Measurements from ENCODE around the gene LAMC1.

Gene LAMC1

DNA sequence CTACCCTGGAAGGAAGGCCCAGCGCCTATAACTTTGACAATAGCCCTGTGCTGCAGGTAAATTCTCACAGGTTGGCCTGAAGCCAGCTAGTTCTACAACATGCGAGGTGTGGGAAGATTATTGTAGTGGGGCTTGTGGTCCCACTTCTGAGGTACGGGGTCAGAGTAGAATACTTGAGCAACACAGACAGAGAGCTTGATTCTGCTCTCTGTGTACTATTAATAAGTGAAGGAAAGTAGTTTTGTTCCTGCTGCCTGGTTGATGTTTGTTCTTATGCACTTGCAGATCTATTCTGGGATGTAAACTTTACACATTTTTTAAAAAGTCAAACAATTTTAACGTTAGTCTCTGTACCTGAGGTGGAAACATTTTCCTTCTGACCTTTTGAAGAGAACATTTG is 80.4 kb downstream of the LAMC1 start:
- DNase-seq (ENCODE audit: low read depth in 4 of 4, low spot score in 1 of 4) = no peak

GRCh38 chr1:183105449-183105848 is 82.2 kb downstream of the LAMC1 start:
- DNase-seq (ENCODE audit: low read depth in 4 of 4, low spot score in 1 of 4) = no peak

DNA sequence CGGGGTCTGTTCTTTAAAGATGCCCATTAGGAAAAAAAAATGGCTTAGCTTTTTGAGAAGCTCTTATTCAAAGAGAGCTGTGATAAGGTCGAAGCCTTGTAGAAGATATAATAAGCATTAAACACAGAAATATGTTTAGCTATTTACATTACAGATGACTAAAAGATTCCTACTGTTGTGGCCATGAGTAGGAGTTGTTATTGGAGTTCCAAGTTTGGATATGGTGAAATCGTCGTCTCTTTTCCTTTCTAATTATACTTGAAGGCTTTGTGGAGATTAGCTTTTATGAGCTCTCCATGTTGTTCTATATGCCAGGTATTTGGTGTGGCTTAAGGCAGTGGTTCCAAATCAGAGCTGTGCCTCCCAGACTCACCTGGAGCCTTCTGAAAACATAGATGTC is 82.9 kb downstream of the LAMC1 start:
- DNase-seq (ENCODE audit: low read depth in 4 of 4, low spot score in 1 of 4) = no peak

DNA sequence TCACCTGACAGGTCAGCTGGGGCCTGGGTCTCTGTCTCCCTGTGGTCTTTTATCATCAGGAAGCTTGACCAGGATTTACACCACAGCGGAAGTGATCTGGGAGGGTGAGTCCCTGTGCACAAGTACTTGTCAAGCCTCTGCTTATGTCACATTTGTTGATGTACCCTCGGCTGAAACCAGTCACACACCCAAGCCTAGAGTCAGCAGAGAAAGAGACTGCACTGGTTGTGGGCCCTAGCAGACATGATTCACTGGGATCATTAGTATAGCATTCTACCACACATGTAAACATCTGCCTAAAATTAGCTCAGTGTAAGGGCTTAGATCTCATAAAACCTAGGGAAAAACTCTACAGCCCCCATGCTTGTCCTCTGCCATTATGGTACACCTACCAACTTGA is 83.5 kb downstream of the LAMC1 start:
- DNase-seq (ENCODE audit: low read depth in 4 of 4, low spot score in 1 of 4) = no peak

GRCh38 chr1:183110326-183110880 is 87.2 kb downstream of the LAMC1 start:
- DNase-seq (ENCODE audit: low read depth in 4 of 4, low spot score in 1 of 4) = no peak

DNA sequence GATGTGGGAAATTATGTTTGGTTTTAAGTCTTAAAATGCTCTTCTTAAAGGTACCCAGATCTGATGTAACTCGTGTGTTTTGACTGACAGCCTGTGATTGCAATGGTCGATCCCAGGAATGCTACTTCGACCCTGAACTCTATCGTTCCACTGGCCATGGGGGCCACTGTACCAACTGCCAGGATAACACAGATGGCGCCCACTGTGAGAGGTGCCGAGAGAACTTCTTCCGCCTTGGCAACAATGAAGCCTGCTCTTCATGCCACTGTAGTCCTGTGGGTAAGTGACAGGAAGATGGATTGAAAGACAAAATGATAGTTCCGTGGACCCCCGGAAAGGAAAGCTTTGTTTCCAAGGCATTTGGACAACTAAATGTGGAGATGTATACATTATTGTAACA is 91.2 kb downstream of the LAMC1 start:
- DNase-seq (ENCODE audit: low read depth in 4 of 4, low spot score in 1 of 4) = no peak

DNA sequence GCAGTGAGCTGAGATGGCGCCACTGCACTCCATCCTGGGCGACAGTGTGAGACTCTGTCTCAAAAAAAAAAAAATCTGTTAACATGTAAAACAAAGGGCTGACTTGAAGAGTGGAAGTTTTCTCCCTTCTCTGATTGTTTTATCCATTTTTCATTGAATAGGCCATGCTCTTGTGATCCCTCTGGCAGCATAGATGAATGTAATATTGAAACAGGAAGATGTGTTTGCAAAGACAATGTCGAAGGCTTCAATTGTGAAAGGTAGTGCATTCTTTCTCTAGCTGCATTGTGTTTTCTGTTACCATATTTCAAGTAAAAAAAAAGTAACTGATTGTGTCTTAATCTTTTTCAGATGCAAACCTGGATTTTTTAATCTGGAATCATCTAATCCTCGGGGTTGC is 93.2 kb downstream of the LAMC1 start:
- no peak for DNase-seq (ENCODE audit: low read depth in 4 of 4, low spot score in 1 of 4)

DNA sequence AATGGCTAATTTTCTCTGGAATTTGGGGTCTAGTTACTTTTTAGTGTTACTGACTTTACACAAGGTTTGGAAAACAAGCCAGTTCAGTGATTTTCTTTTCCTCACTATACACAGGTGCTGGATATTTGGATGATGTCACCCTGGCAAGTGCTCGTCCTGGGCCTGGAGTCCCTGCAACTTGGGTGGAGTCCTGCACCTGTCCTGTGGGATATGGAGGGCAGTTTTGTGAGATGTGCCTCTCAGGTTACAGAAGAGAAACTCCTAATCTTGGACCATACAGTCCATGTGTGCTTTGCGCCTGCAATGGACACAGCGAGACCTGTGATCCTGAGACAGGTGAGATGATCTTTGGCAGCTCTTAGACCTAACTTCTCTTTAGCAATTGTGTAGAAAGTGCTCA is 98.4 kb downstream of the LAMC1 start:
- DNase-seq (ENCODE audit: low read depth in 4 of 4, low spot score in 1 of 4) = no peak

- DNase-seq (ENCODE audit: low read depth in 4 of 4, low spot score in 1 of 4) = no peak
These were observed 101.0 kb downstream of the LAMC1 start for GRCh38 chr1:183124259-183124658.

- DNase-seq (ENCODE audit: low read depth in 4 of 4, low spot score in 1 of 4) = no peak
These were observed 102.2 kb downstream of the LAMC1 start for GRCh38 chr1:183125279-183125999.

DNA sequence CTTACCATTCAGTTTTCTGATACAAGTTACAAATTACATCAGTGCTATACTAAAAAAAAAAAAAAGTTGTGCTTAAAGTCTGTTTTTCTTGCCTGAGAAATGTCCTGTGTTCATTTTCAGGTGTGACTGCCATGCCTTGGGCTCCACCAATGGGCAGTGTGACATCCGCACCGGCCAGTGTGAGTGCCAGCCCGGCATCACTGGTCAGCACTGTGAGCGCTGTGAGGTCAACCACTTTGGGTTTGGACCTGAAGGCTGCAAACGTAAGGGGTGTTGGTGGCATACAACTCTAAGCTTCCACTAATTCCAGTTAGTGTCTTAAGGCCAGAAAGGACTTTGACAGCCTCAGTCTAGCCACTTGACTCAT is 102.8 kb downstream of the LAMC1 start:
- no peak for DNase-seq (ENCODE audit: low read depth in 4 of 4, low spot score in 1 of 4)

- no peak for DNase-seq (ENCODE audit: low read depth in 4 of 4, low spot score in 1 of 4)
These were observed 103.3 kb downstream of the LAMC1 start for GRCh38 chr1:183126528-183126927.

- no peak for DNase-seq (ENCODE audit: low read depth in 4 of 4, low spot score in 1 of 4)
These were observed 106.9 kb downstream of the LAMC1 start for GRCh38 chr1:183129921-183130690.

DNA sequence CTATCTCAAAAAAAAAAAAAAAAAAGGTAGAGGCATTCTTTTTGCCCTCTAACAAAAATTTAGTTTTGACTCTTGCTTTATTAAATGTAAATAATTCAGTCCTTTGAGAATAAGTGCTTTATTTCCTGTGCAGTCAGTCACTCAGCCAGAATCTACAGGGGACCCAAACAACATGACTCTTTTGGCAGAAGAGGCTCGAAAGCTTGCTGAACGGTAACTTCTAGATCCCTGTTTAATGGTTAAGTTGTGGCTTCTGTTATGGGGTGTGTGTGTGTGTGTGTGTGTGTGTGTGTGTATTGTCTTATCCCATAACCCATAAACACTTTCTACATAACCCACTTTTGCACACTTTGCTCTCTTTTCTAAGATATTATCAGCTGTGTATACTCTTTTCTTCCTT is 107.9 kb downstream of the LAMC1 start:
- DNase-seq (ENCODE audit: low read depth in 4 of 4, low spot score in 1 of 4) = no peak

DNA sequence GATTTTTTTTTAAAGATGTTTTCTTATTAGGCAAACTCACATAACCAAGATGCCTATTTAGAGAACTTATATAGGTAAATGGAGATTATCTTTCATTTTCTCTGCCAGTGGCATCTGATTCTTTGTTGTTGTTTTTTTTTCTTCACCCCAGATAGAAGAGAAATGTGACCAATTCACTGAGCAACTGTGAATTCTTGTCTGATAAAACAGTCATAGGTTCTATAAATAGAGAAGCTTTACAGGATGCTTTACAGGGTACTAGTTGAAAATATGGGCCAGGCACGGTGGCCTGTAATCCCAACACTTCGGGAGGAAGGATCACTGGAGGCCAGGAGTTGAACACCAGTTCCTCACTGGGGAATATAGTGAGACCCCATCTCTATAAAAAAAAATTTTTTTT is 112.1 kb downstream of the LAMC1 start:
- no peak for DNase-seq (ENCODE audit: low read depth in 4 of 4, low spot score in 1 of 4)

- DNase-seq (ENCODE audit: low read depth in 4 of 4, low spot score in 1 of 4) = no peak
These were observed 114.6 kb downstream of the LAMC1 start for GRCh38 chr1:183137782-183138181.

DNA sequence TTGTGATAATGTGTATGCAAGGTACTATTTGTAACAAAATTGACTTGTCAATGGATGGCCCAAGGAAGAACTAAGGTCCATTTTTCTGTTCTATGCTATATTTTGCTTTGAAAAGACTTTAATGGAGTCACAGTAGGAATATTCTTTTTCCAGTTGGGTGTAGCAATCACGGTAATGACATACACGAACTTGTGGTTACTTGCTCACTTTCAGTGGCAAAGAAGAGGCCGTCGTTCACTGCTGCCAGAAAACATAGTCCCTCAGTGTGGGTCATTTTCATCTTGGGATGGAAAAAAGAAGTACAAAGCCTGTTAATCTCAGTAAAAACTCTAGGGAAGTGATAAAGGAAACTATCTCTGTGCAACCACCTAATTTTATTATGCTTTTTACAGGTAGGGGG is 115.1 kb downstream of the LAMC1 start:
- DNase-seq (ENCODE audit: low read depth in 4 of 4, low spot score in 1 of 4) = no peak

GRCh38 chr1:183139281-183139942 is 116.2 kb downstream of the LAMC1 start:
- no peak for DNase-seq (ENCODE audit: low read depth in 4 of 4, low spot score in 1 of 4)

- DNase-seq (ENCODE audit: low read depth in 4 of 4, low spot score in 1 of 4) = no peak
These were observed 117.4 kb downstream of the LAMC1 start for GRCh38 chr1:183140633-183141032.

DNA sequence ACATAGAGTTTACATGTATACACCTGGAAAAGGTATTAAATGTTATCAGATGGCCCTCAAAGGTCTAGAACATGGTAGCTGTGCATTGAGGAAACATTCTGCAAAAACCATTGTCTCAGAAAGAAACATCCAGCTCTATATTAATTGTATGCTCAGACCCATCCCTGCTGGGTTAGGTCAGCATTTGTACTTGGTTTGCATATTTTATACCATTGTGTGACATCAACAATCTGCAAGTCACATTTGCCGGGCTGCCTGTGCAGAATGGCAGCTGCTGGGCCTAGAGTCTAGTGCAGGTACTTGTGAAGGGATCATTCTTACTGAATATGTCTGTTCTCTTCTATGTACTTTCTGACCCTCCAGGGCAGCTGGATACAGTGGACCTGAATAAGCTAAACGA is 119.0 kb downstream of the LAMC1 start:
- no peak for DNase-seq (ENCODE audit: low read depth in 4 of 4, low spot score in 1 of 4)

DNA sequence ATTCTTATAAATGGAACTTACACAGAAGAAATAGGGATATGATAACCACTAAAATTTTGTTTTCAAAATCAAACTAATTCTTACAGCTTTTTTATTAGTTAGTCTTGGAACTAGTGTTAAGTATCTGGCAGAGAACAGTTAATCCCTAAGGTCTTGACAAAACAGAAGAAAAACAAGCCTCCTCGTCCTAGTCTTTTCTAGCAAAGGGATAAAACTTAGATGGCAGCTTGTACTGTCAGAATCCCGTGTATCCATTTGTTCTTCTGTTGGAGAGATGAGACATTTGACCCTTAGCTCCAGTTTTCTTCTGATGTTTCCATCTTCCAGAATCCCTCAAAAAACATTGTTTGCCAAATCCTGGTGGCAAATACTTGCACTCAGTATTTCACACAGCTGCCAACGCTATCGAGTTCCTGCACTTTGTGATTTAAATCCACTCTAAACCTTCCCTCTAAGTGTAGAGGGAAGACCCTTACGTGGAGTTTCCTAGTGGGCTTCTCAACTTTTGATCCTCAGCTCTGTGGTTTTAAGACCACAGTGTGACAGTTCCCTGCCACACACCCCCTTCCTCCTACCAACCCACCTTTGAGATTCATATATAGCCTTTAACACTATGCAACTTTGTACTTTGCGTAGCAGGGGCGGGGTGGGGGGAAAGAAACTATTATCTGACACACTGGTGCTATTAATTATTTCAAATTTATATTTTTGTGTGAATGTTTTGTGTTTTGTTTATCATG is 120.5 kb downstream of the LAMC1 start:
- no peak for DNase-seq (ENCODE audit: low read depth in 4 of 4, low spot score in 1 of 4)
